Naive B cell (primary cell): Measurements from ENCODE around the gene CPXCR1. TPM values are rescaled to one million over a fixed set of nuclear protein-coding genes. Genes with fewer than 3 reads are reported as not detected.
"Not testable (repeated sequence)": the region's sequence is repeated elsewhere in the genome, so short reads cannot be mapped to it uniquely, and the experiment has no call there.

ENCODE experiments used
- ATAC-seq, 2 donors: fragments of 150-1000 bp; cut with Tn5 transposase; 2 replicates each; pipeline ENCODE4 v1.10.0; 2021; ENCODE audit warnings: low read depth in 2 of 2, mild to moderate bottlenecking in 2 of 2, moderate library complexity in 2 of 2
- DNase-seq: peaks from one replicate; pipeline ENCODE4 v3.0.0; 2022
- H3K27ac Mint-ChIP-seq, 6 donors: one replicate each; pipeline ENCODE4 v1.8.0; 2020 to 2022; ENCODE audit warnings: mild to moderate bottlenecking in 6 of 6, mixed read lengths in 6 of 6, moderate library complexity in 5 of 6, inconsistent platforms in 2 of 6
- H3K27me3 Mint-ChIP-seq, 3 donors: one replicate each; pipeline ENCODE4 v1.8.0; 2021 to 2022; ENCODE audit warnings: mixed read lengths in 3 of 3, mild to moderate bottlenecking in 1 of 3
- H3K36me3 Mint-ChIP-seq, 2 donors: one replicate each; pipeline ENCODE4 v1.8.0; 2020 to 2022; ENCODE audit warnings: mixed read lengths in 2 of 2, inconsistent platforms in 1 of 2, mild to moderate bottlenecking in 1 of 2
- H3K4me1 Mint-ChIP-seq, 3 donors: one replicate each; pipeline ENCODE4 v1.8.0; 2020 to 2022; ENCODE audit warnings: mixed read lengths in 3 of 3, inconsistent platforms in 1 of 3, mild to moderate bottlenecking in 1 of 3, moderate library complexity in 1 of 3
- H3K4me3 Mint-ChIP-seq, 8 donors: one replicate each; pipeline ENCODE4 v1.8.0; 2020 to 2022; ENCODE audit warnings: mild to moderate bottlenecking in 8 of 8, mixed read lengths in 8 of 8, moderate library complexity in 8 of 8, inconsistent platforms in 2 of 8
- H3K9me3 Mint-ChIP-seq, 7 donors: one replicate each; pipeline ENCODE4 v1.8.0; 2020 to 2022; ENCODE audit warnings: mixed read lengths in 7 of 7, mild to moderate bottlenecking in 5 of 7, inconsistent platforms in 2 of 7, moderate library complexity in 1 of 7
- polyA plus RNA-seq, 6 donors: library from polyadenylated mRNA; unstranded; fragments of 300-500 nt; fragmentation: Illumina TruSeq; gene quantifications; one replicate each; pipeline ENCODE4 v1.2.3, GENCODE V29; 2021; ENCODE audit warnings: low read depth in 6 of 6

Gene CPXCR1
- polyA plus RNA-seq, result not detected

DNA sequence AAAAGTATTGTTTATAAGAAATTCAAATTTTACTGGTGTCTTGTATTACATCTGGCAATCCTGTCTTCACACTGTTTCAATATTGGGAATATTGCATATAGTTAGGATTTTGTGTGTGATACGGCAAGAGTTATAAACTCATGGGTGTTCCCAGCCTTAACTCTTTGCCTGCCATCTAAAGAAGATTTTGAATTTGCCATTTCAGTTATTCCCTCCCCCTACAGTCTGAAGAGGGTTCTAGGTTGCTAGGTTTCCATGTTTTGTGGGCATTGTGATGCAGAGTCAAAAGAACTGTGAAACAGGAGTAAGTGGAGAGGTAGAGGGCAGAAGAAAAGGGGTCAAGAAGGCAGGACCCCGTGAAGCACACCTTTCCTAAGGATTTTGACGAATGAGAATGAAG lies at the start of gene CPXCR1:
TSS of gene CPXCR1 (plus strand) at position 301 of the 400 bp plus-strand sequence. CDS start 6,190 bp downstream, outside the sequence.
- H3K27ac Mint-ChIP-seq, result no peak within 1 kb of the TSS
- H3K9me3 Mint-ChIP-seq, result peaks cover 0 to 8% (median 6%) of the 10 kb centered on the region in 7 donors
- DNase-seq, result no peak
- no peaks in the 10 kb centered on the region for H3K27me3 Mint-ChIP-seq
- no peak for ATAC-seq
- H3K4me3 Mint-ChIP-seq, result no peak within 1 kb of the TSS
- no peaks in the 10 kb centered on the region for H3K4me1 Mint-ChIP-seq
- H3K36me3 Mint-ChIP-seq, result no peaks in the 10 kb centered on the region

DNA sequence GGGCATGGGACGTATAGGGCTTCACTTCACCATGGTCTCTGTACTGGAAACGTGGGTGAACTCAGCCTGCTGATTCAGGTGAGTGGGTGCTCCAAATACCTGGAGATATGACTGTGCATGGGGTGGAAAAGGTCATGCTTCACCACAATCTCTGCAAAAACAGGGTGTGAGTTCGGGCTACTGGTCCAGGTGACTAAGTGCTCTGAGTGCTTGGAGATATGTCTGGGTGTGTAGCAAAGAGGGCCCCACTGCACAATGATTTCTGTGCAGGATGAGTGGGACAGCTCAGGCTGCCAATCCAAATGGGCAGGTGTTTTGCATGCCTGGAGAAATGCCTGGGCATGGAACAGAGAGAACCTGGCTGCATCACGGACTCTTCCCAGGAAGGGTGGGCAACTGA lies 11.2 kb upstream of the CPXCR1 start:
- Mint-ChIP-seq H3K4me1 (no peaks in the 10 kb centered on the region), H3K27me3 (no peaks in the 10 kb centered on the region), H3K4me3 (no peak overlapping the region), H3K9me3 (peaks cover 0 to 12% (median 6%) of the 10 kb centered on the region in 7 donors), H3K36me3 (no peaks in the 10 kb centered on the region), H3K27ac (no peak overlapping the region)
- ATAC-seq, result no peak
- DNase-seq, result no peak

DNA sequence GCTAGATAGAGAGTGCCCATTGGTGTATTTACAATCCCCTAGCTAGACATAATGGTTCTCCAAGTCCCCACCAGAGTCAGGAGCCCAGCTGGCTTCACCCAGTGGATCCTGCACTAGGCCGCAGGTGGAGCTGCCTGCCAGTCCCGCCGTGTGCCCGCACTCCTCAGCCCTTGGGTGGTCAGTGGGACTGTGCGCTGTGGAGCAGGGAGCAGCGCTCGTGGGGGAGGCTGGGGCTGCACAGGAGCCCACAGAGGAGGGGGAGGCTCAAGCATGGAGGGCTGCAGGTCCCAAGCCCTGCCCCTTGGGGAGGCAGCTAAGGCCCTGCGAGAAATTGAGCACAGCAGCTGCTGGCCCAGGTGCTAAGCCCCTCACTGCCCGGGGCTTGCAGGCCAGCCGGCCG lies 810 bp upstream of the CPXCR1 start:
- ATAC-seq, H3K27me3 Mint-ChIP-seq, H3K4me1 Mint-ChIP-seq, H3K36me3 Mint-ChIP-seq, DNase-seq, H3K4me3 Mint-ChIP-seq, H3K9me3 Mint-ChIP-seq, H3K27ac Mint-ChIP-seq: not testable (repeated sequence)

DNA sequence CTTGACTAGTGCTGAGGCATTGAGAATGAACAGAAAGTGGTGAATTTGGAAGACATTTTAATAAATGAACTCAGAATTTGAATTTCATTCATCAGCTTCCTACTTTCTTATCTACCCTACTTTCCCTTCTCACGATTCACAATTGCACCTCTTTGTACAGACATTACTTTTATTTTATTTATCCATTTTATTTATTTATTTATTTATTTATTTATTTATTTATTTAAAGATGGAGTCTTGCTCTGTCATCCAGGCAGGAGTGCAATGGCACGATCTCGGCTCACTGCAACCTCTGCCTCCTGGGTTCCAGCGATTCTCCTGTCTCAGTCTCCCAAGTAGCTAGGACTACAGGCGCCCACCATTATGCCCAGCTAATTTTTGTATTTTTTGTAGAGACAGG lies 5.3 kb downstream of the CPXCR1 start:
- not testable (repeated sequence) for H3K9me3 Mint-ChIP-seq, ATAC-seq, H3K4me1 Mint-ChIP-seq, H3K27me3 Mint-ChIP-seq, DNase-seq, H3K27ac Mint-ChIP-seq, H3K4me3 Mint-ChIP-seq, H3K36me3 Mint-ChIP-seq

- Mint-ChIP-seq H3K36me3 (no peaks in the 10 kb centered on the region), H3K27ac (no peak overlapping the region), H3K4me3 (no peak overlapping the region), H3K27me3 (no peaks in the 10 kb centered on the region), H3K9me3 (peaks cover 0 to 14% (median 6%) of the 10 kb centered on the region in 7 donors), H3K4me1 (no peaks in the 10 kb centered on the region)
- no peak for ATAC-seq
- DNase-seq, result no peak
Observed at GRCh38 chrX:88789825-88790224, 42.8 kb downstream of the CPXCR1 start.
